Esophagus squamous epithelium (tissue), 4 donors: Measurements from ENCODE around the gene SMAGP.

Experiments
- POLR2A ChIP-seq, 4 donors: fragments of 450-650 bp; IDR thresholded peaks; one replicate each; pipeline ENCODE4 v1.6.1; 2017; ENCODE audit warnings: antibody characterized with exemption in 4 of 4, mild to moderate bottlenecking in 4 of 4, moderate library complexity in 3 of 4
- TF ChIP-seq, protein P1 (sequence below), 6 experiments: fragments of 450-650 bp in 4 of 6; fragments of 200-600 bp in 2 of 6; sonication (generic) in 2 of 6; IDR thresholded peaks; one replicate each; pipeline ENCODE4 v1.5.1; 2016 to 2019; ENCODE audit warnings: antibody characterized with exemption in 6 of 6, mild to moderate bottlenecking in 4 of 6, moderate library complexity in 4 of 6

DNA sequence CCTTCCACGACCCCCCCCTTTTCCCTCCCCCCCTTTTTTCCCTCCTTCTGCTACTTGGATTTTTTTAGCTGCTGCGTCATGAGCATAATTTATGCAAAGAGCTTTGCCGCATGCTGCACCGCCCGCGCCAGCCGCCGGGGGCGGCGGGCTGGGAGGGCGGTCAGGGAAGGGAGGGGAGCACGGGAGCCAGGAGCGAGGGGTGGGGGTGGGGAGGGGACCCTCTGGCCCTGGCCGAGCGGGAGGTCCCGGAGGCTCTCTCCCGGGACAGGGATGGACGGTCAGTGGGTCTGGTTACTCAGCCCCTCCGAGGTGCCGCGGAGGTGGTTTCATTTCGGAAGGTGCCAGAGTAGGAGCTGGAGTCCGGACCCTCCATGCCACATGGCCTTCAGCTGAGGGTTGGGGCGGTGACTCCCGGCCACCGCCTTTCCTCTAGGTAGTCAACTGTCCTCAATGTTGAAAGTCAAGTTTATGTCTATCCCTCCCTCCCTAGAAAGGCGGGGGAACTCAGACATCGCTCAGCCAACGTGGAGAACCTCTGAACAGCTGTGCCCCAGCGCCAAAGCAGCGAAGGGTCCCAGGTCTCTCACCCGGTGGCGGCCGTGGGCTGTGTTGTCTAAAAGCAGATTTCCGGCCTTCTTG is 52.1 kb downstream of the SMAGP start, which contains the start of gene POU6F1:
- TF ChIP-seq, protein P1, sequence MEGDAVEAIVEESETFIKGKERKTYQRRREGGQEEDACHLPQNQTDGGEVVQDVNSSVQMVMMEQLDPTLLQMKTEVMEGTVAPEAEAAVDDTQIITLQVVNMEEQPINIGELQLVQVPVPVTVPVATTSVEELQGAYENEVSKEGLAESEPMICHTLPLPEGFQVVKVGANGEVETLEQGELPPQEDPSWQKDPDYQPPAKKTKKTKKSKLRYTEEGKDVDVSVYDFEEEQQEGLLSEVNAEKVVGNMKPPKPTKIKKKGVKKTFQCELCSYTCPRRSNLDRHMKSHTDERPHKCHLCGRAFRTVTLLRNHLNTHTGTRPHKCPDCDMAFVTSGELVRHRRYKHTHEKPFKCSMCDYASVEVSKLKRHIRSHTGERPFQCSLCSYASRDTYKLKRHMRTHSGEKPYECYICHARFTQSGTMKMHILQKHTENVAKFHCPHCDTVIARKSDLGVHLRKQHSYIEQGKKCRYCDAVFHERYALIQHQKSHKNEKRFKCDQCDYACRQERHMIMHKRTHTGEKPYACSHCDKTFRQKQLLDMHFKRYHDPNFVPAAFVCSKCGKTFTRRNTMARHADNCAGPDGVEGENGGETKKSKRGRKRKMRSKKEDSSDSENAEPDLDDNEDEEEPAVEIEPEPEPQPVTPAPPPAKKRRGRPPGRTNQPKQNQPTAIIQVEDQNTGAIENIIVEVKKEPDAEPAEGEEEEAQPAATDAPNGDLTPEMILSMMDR (IDR thresholded peaks at IDR 0.05) = peak; percentile 25 to 75 (median 62)
- TF ChIP-seq POLR2A (IDR thresholded peaks at IDR 0.05) = peak in 1 of 4 donors; percentile 35
